ENCODE results near the gene CHTOP.

The CHTOP gene

DNA sequence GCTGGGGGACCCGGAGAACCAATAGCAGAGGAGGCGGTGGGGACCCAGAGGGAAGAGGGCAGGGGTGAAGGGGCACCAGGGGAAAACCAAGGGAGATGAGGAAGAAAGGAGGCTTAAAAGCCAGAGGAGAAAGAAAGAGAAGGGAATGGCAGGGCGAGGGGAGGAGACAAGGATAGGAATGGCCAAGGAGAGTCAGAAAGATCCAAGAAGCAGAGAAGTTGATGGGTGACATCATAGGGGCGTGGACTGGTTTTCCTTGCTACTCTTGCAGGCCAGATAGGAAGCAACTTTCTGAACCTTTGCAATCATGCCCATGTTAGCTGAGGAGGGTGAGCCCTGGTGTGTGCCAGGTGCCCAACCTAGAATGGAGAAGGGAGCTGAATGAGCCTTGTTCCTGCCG is 50.0 kb downstream of the CHTOP start:
- DNase-seq (ENCODE audit: insufficient read length, low spot score) (no peak), FAIRE-seq (no peak)

DNA sequence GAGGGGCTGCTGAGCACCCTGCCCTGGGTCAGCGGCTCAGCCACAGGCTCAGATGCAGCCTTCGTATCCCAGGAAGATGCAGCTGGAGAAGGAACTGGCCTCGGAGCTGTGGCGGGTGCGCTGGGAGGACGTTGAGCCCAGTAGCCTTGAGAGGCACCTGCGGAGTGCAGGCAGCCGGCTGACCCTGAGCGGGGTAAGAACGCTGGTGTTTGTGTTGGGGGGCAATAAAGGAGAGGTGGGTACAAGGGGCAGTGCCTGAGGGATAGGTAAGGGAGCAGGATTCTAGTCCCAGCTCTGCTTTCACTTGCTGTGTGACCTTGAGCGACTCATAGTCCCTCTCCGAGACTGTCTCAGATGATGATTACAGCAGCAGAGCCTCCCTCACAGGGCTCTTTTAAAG is 51.0 kb downstream of the CHTOP start:
- no peak for FAIRE-seq
- DNase-seq (ENCODE audit: insufficient read length, low spot score), result no peak

DNA sequence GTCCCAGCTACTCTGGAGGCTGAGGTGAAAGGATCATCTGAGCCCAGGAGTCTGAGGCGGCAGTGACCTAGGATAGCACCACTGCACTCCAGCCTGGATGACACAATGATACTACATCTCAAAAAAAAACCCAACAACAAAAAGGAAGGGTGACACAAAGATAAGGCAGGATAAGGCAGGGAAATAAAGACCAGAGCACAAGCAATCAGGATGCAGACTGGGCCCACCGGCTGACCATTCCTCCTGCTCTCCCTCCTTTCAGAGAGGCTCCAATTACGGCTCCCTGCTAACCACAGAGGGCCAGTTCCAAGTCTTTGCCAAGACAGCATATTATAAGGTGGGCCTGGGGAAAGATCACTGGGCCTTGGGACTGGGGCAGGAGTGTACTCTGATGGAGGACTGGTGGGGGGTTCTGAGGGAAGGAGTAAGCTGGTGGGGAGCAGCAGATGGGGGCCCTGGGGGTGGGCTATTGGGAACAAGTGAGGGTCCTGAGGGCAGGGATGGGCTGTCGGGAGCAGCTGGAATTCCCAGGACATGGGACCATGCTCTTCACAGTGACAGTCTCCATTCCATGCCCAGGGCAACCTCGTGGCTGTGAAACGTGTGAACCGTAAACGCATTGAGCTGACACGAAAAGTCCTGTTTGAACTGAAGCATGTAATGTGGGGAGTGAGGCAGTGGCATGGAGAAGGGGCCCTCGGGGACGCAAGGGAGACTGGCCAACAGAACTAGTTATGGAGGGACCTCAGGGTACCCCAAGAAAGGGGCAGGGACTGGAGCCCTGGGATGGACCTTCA is 51.9 kb downstream of the CHTOP start:
- DNase-seq (ENCODE audit: insufficient read length, low spot score) (no peak), FAIRE-seq (no peak)

DNA sequence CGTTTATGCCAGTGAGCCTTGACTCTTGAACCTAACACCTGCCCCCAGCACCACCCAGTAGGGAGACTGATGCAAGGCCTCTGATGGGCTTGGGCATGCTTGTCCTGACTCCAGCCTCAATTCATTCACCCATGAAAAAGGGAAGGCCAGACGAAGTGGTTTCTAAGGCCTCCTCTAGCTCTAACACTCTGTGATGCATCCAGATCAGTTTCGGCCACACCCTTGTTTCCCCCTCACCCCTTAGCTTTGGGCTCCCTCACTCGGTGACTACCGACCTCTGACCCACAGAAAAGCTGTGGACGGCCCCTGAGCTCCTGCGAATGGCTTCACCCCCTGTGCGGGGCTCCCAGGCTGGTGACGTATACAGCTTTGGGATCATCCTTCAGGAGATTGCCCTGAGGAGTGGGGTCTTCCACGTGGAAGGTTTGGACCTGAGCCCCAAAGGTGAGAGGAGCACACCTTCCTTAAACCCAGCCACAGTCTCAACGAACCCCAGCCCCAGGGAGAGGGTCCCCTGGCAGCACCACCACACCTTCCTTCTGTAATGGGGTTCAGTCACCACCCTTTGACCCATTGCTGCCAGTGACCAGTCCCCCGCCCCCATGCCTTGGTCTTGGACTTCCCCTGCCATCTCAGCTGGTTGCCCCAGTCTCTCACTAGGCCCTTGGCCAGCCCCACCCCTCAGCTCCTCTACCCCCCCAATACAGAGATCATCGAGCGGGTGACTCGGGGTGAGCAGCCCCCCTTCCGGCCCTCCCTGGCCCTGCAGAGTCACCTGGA is 53.7 kb downstream of the CHTOP start:
- DNase-seq (ENCODE audit: insufficient read length, low spot score) (no peak), FAIRE-seq (no peak)

DNA sequence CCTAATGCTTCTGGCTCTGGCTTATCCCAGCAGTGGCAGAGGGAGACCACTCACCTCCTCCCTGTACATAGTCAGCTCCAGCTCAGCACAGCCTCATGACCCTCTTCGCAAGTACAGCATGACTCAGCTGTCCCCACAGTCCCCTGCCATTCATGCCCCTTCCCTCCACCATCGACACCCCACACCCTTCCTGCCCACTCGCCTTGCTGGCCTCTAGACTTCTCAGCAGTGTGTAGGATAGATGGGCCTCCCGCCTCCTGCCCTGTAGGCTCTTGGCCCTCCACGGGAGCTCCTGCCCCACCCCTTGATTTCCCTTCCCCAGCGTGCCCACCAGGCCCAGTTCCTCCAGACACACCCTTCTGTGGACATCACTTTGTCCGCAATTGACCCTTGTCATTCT is 54.4 kb downstream of the CHTOP start:
- DNase-seq (ENCODE audit: insufficient read length, low spot score) (no peak), FAIRE-seq (no peak)

DNA sequence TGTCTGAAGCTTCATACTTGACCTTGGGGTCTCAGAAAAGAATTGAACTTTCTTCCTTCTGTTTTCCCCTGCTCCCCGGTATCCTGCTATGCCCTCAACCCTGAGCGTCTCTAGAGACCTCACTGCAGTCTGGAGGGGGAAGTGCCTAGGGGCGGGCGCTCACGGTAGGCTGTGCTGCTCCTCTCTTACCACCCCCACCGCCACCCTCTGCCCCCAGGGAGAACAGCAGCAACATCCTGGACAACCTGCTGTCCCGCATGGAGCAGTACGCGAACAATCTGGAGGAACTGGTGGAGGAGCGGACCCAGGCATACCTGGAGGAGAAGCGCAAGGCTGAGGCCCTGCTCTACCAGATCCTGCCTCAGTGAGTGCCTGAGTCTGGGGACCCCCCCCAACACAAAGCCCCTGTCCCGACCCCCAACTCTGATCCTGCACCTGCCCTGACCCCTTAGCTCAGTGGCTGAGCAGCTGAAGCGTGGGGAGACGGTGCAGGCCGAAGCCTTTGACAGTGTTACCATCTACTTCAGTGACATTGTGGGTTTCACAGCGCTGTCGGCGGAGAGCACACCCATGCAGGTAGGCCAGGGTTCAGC is 55.0 kb downstream of the CHTOP start:
- no peak for FAIRE-seq

DNA sequence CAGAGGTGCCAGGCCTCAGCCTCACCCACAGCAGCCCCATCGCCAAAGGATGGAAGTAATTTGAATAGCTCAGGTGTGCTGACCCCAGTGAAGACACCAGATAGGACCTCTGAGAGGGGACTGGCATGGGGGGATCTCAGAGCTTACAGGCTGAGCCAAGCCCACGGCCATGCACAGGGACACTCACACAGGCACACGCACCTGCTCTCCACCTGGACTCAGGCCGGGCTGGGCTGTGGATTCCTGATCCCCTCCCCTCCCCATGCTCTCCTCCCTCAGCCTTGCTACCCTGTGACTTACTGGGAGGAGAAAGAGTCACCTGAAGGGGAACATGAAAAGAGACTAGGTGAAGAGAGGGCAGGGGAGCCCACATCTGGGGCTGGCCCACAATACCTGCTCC is 59.6 kb downstream of the CHTOP start:
- FAIRE-seq (no peak), DNase-seq (ENCODE audit: insufficient read length, low spot score) (no peak)

More for the DNA sequence above, 55.0 kb downstream of the CHTOP start:
- no peak for DNase-seq (ENCODE audit: insufficient read length, low spot score)

All from HTR-8/SVneo (cell line).